Stimulated activated CD8-positive, alpha-beta memory T cell treated with anti-CD3 and anti-CD28 coated beads, Interleukin-7, amount 100 ng/mL, for 4 hours (primary cell): Measurements from ENCODE around the gene CLEC12A.

Experiments
- DNase-seq, 2 donors: peaks; one replicate each; pipeline ENCODE4 v3.0.0-alpha.2; 2020; ENCODE audit warnings: low read depth in 2 of 2

CLEC12A gene

GRCh38 chr12:10033783-10034545 is 62.8 kb downstream of the CLEC12A start:
- no peak for DNase-seq
